GM12878 (cell line): Measurements from ENCODE around the gene DNASE1L3. TPM values are rescaled to one million over a fixed set of nuclear protein-coding genes. Genes with fewer than 3 reads are reported as not detected.

Experiments
- ATAC-seq: fragments of 200-7000 bp; cut with Tn5 transposase; 3 replicates; pipeline ENCODE4 v1.9.1; 2020; ENCODE audit warnings: mild to moderate bottlenecking, moderate library complexity
- BruUV-seq: library from RNA; stranded (reverse); fragments of 400-500 nt; replicated peaks from 2 replicates; lab custom pipeline; 2021; lab: Mats Ljungman, UMichigan
- CTCF ChIA-PET: fragments of 300-600 bp; sonication (Branson Sonifier 250); formaldehyde crosslinking; extraction: SDS; loops from one replicate; lab custom pipeline; 2021; ENCODE audit warnings: inconsistent platforms; lab: Yijun Ruan, JAX
- POLR2A ChIA-PET: fragments of 350-600 bp; formaldehyde crosslinking; extraction: SDS; loops from one replicate; lab custom pipeline; 2021; ENCODE audit warnings: inconsistent platforms; lab: Charles Lee
- RAD21 ChIA-PET: fragments of 300-600 bp; sonication (Branson Sonifier 250); formaldehyde crosslinking; loops from one replicate; lab custom pipeline; 2023; ENCODE audit warnings: antibody characterized with exemption; ENCODE audit not compliant: unreplicated experiment; lab: Charles Lee
- SMC1A ChIA-PET: fragments of 300-600 bp; sonication (Branson Sonifier 250); formaldehyde crosslinking; loops from one replicate; lab custom pipeline; 2023; ENCODE audit not compliant: unreplicated experiment, uncharacterized antibody; lab: Charles Lee
- DNase-seq: peaks from one replicate; pipeline ENCODE4 v3.0.0-alpha.2; 2011; ENCODE audit warnings: low read depth, low spot score
- FAIRE-seq: peaks from 3 replicates; lab custom pipeline; 2011; peaks lifted over from hg19 to GRCh38; lab: Jason Lieb, UNC
- H2AFZ ChIP-seq: 2 replicates; pipeline ENCODE4 v1.6.0; 2011; ENCODE audit warnings: low read depth, low read length, control low read depth; ENCODE audit not compliant: control insufficient read depth
- H3K27ac ChIP-seq: 2 replicates; pipeline ENCODE4 v1.5.1; 2011; ENCODE audit warnings: control low read depth; ENCODE audit not compliant: control insufficient read depth, insufficient read depth
- H3K27me3 ChIP-seq, 2 experiments: replicated peaks in 1 of 2; 2 replicates each; pipeline versions ENCODE4 v1.6.0 to v1.6.1; 2011; ENCODE audit warnings: low read length in 1 of 2; ENCODE audit not compliant: control insufficient read depth in 2 of 2, insufficient read depth in 2 of 2
- H3K36me3 ChIP-seq, 2 experiments: 2 replicates each; pipeline ENCODE4 v1.5.1; 2011; ENCODE audit warnings: low read length in 1 of 2; ENCODE audit not compliant: control insufficient read depth in 2 of 2, insufficient read depth in 2 of 2
- H3K4me1 ChIP-seq: 2 replicates; pipeline ENCODE4 v1.6.1; 2011; ENCODE audit warnings: mild to moderate bottlenecking, low read length, moderate library complexity, mixed read lengths; ENCODE audit not compliant: control insufficient read depth, insufficient read depth
- H3K4me2 ChIP-seq: 2 replicates; pipeline ENCODE4 v1.6.0; 2011; ENCODE audit warnings: control low read depth; ENCODE audit not compliant: control insufficient read depth, insufficient read depth
- H3K4me3 ChIP-seq: fragments of 200-600 bp; sonication (generic); 2 replicates; pipeline ENCODE4 v1.5.1; 2016
- H3K79me2 ChIP-seq: 2 replicates; pipeline ENCODE4 v1.6.0; 2011; ENCODE audit warnings: low read length; ENCODE audit not compliant: control insufficient read depth, insufficient read depth
- H3K9ac ChIP-seq: 2 replicates; pipeline ENCODE4 v1.8.0; 2011; ENCODE audit warnings: low read length, control low read depth, mixed read lengths; ENCODE audit not compliant: control insufficient read depth, insufficient read depth
- H3K9me3 ChIP-seq: replicated peaks from 3 replicates; pipeline ENCODE4 v1.5.1; 2011; ENCODE audit warnings: mild to moderate bottlenecking, low read length; ENCODE audit not compliant: control insufficient read depth, insufficient read depth
- H4K20me1 ChIP-seq: 2 replicates; pipeline ENCODE4 v1.6.0; 2011; ENCODE audit not compliant: control insufficient read depth, insufficient read depth
- HDGF ChIP-seq: fragments of 450-650 bp; IDR thresholded peaks from 2 replicates; pipeline ENCODE4 v1.6.1; 2016; ENCODE audit warnings: antibody characterized with exemption
- NBN ChIP-seq: fragments of 450-650 bp; IDR thresholded peaks from 2 replicates; pipeline ENCODE4 v1.6.1; 2016
- REST ChIP-seq: IDR thresholded peaks from 2 replicates; pipeline ENCODE4 v1.6.1; 2012; ENCODE audit warnings: mild to moderate bottlenecking, low read depth, low read length
- SMAD5 ChIP-seq: IDR thresholded peaks from 2 replicates; pipeline ENCODE4 v1.6.1; 2016; ENCODE audit warnings: antibody characterized with exemption, low read depth
- STAT1 ChIP-seq: fragments of 450-650 bp; conservative IDR thresholded peaks from 2 replicates; pipeline ENCODE4 v1.6.1; 2014; ENCODE audit warnings: antibody characterized with exemption, mild to moderate bottlenecking
- TCF12 ChIP-seq: IDR thresholded peaks from 2 replicates; pipeline ENCODE4 v1.6.1; 2011; ENCODE audit warnings: low read depth, mild to moderate bottlenecking, low read length
- ZNF592 ChIP-seq: fragments of 450-650 bp; IDR thresholded peaks from 2 replicates; pipeline ENCODE4 v1.6.1; 2017; ENCODE audit warnings: mild to moderate bottlenecking, moderate library complexity
- WGBS: methylation state at CpG from one replicate; pipeline ENCODE4 v1.1.6; 2016; ENCODE audit warnings: low lambda C conversion rate; ENCODE audit not compliant: insufficient replicate concordance, insufficient coverage; ENCODE audit errors: missing lambda C conversion rate; 5-methylcytosine and 5-hydroxymethylcytosine counted together
- in situ Hi-C: fragments of 300-500 bp; cut with MboI; formaldehyde crosslinking; loops from 9 replicates; pipeline ENCODE4 v1.14.3; 2018; ENCODE audit warnings: mixed read lengths
- intact Hi-C: fragments of 100-400 bp; cut with micrococcal nuclease; formaldehyde crosslinking; loops from one replicate; pipeline ENCODE4 v1.14.2; 2022; ENCODE audit not compliant: unreplicated experiment
- polyA plus RNA-seq, 11 experiments: library from polyadenylated mRNA; depleted of rRNA in 4 of 11; unstranded in 6 of 11; stranded (reverse) in 5 of 11; fragments of >200 nt; fragmentation: Nextera tagmentation in 4 of 11; fragmentation: Illumina TruSeq in 1 of 11; extraction: Ambion mirVana in 4 of 11; extraction: Trizol in 1 of 11; gene quantifications; 1 replicate in 1 of 11; 2 replicates in 10 of 11; pipeline versions ENCODE4 v1.2.1 to v1.2.3, GENCODE V29; 2011 to 2016; ENCODE audit warnings: inconsistent platforms in 2 of 11, missing spikeins in 2 of 11, low read depth in 1 of 11
- total RNA-seq, 4 experiments: library from RNA; depleted of rRNA in 3 of 4; stranded (reverse); fragments of >200 nt in 3 of 4; fragmentation: Illumina TruSeq in 1 of 4; extraction: Trizol in 1 of 4; gene quantifications; 2 replicates each; pipeline versions ENCODE4 v1.2.1 to v1.2.3, GENCODE V29; 2013 to 2021

Gene DNASE1L3
- total and polyA plus RNA-seq, 10 of the 15 experiments (the other 5 are each of a cell fraction or from before 2014, with no cell fraction given): 3.2 to 72.1 (median 6.3) TPM

DNA sequence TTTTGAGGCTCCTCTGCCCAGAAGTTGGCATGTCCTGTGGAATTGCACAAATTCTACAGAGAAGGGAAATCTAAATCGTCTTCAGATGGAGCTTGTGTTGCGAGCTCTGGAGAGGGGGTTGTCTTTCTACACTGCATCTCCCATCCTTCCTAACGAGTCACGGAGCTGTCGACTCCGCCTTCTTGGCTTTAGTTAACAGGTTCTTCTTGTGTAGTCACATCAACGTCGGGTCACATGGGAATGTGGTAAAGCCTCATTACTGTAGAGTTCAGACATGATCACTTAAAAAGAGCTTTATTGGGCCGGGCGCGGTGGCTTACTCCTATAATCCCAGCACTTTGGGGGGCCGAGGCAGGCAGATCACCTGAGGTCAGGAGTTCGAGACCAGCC lies 60.0 kb downstream of the DNASE1L3 start:
- ATAC-seq (no peak), FAIRE-seq (no peak), DNase-seq (no peak)
- H3K9ac ChIP-seq: no peak overlapping the region
- H3K27ac ChIP-seq: no peak overlapping the region
- H3K9me3 ChIP-seq: no peaks in the 10 kb centered on the region
- no TSS peak for BruUV-seq
- POLR2A ChIA-PET: no interaction called here
- in situ Hi-C loops: no loop called here
- intact Hi-C loops: no loop called here
- TF ChIP-seq HDGF: no peak
- TF ChIP-seq TCF12: no peak
- no peak for TF ChIP-seq ZNF592
- no peak for TF ChIP-seq REST
- no peak for TF ChIP-seq SMAD5
- TF ChIP-seq NBN: no peak
- TF ChIP-seq STAT1: no peak
- CTCF ChIA-PET: interaction anchor here (2.6 kb wide), 1 partner anchor 16 kb away, joined by 11 read pairs; no protein-coding TSS in a partner anchor
- H3K27me3 ChIP-seq: no peaks in the 10 kb centered on the region
- no peaks in the 10 kb centered on the region for H3K79me2 ChIP-seq
- H3K4me2 ChIP-seq: no peak overlapping the region
- SMC1A ChIA-PET: interaction anchor here (1.3 kb wide), 1 partner anchor 131 kb away, joined by 3 read pairs; no protein-coding TSS in a partner anchor
- H3K36me3 ChIP-seq: peaks cover 5 to 10% of the 10 kb centered on the region in 2 experiments; a peak in 3 of 4 replicates
- H3K4me3 ChIP-seq: no peak overlapping the region
- WGBS: 95% methylated on average over 13 of the region's 13 CpGs
- H4K20me1 ChIP-seq: no peaks in the 10 kb centered on the region
- H3K4me1 ChIP-seq: no peaks in the 10 kb centered on the region
- H2AFZ ChIP-seq: no peak overlapping the region
- RAD21 ChIA-PET: interaction anchor here (1.0 to 1.3 kb wide), 2 partner anchors 34 to 139 kb away, joined by 4 read pairs; no protein-coding TSS in a partner anchor
